Skeletal muscle cell (primary cell): Measurements from ENCODE around the gene C2orf92.

Source experiments
- DNase-seq: peaks from one replicate; pipeline ENCODE4 v3.0.0-alpha.2; 2010; ENCODE audit warnings: low read depth
- H3K4me3 ChIP-seq: 2 replicates; pipeline ENCODE4 v1.5.1; 2011; ENCODE audit warnings: low read depth, mild to moderate bottlenecking, control low read depth, low read length, moderate library complexity

The C2orf92 gene

GRCh38 chr2:97739020-97739892 lies 69.7 kb downstream of the C2orf92 start:
- DNase-seq, result no peak
- H3K4me3 ChIP-seq, result no peak overlapping the region

- no peak for DNase-seq
- no peak overlapping the region for H3K4me3 ChIP-seq
These were observed 70.4 kb downstream of the C2orf92 start for GRCh38 chr2:97739893-97740245.

DNA sequence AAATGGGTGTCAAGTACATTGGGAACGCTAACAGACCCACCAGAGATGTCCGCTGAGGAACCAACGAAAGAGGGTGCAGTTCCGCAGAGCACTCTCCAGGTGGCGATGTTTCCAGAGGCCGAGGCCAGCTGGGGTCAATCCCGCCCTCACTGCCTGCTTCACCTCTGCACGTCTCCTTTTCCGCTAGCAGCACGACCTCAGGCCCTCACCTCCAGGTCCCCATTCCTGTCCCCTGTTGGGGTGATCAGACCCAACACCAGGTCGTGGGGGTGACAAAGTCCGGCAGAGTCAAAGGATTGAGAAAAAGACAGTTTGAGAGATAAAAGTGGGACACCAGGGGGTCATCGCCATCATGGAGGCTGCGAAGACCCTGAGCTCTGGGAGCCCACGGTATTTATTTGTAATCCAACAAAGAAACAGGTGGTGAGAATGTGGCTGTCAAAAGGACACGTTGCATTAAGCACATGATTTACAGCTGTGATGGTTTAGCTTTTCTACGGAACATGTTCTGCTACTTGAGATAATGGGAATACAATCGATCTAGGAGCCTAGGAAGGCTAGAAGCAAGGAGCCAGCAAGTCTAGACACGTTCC lies 71.2 kb downstream of the C2orf92 start:
- H3K4me3 ChIP-seq, result no peak overlapping the region
- DNase-seq, result no peak

DNA sequence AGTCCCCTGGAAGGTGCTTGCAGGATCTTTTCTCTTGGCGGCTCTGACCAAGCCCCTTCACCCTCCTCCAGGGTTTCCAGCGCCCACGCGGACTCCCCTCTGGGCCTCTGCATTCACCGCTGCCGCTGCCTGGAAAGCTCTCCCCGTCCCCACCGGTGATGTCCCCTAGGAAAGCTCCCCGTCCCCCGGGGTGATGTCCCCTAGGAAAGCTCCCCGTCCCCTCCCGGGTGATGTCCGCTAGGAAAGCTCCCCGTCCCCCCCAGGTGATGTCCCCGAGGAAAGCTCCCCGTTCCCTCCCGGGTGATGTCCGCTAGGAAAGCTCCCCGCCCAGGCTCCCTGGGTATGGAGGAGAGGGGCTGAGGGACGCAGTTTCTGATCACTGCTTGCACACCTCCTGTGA lies 71.7 kb downstream of the C2orf92 start:
- DNase-seq, result no peak
- no peak overlapping the region for H3K4me3 ChIP-seq

DNA sequence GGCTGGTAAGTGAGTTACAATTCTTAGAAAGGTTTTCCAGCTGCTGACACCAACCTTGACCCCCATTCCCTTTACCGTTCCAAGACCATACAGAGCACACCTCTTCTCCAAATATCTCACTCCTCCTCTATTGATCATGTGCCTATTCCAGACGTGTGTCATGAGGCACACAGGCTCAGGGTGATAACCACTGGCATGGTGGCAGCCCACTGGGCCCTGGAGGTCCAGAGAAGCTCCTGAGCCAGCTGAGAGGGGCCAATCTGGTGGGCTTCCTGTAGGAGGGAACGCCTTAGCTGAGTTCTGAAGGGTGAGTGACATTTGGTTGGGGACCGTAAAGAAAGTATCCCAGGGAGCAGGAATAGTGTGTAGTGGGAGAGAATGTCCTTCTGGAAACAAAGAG lies 72.2 kb downstream of the C2orf92 start:
- DNase-seq, result no peak

GRCh38 chr2:97742381-97742847 lies 72.9 kb downstream of the C2orf92 start:
- H3K4me3 ChIP-seq, result no peak overlapping the region
- DNase-seq, result no peak

More for the DNA sequence above, 72.2 kb downstream of the C2orf92 start:
- H3K4me3 ChIP-seq, result no peak overlapping the region

GRCh38 chr2:97743913-97744312 lies 74.4 kb downstream of the C2orf92 start:
- H3K4me3 ChIP-seq, result no peak overlapping the region

GRCh38 chr2:97745474-97746174 lies 76.1 kb downstream of the C2orf92 start:
- H3K4me3 ChIP-seq, result no peak overlapping the region
- DNase-seq, result no peak

More at GRCh38 chr2:97743913-97744312, 74.4 kb downstream of the C2orf92 start:
- no peak for DNase-seq

GRCh38 chr2:97747285-97747684 lies 77.8 kb downstream of the C2orf92 start:
- DNase-seq, result no peak
- H3K4me3 ChIP-seq, result no peak overlapping the region

GRCh38 chr2:97747716-97748115 lies 78.2 kb downstream of the C2orf92 start:
- no peak overlapping the region for H3K4me3 ChIP-seq
- peak; percentile 23 for DNase-seq

GRCh38 chr2:97749581-97749980 lies 80.1 kb downstream of the C2orf92 start:
- DNase-seq, result no peak

DNA sequence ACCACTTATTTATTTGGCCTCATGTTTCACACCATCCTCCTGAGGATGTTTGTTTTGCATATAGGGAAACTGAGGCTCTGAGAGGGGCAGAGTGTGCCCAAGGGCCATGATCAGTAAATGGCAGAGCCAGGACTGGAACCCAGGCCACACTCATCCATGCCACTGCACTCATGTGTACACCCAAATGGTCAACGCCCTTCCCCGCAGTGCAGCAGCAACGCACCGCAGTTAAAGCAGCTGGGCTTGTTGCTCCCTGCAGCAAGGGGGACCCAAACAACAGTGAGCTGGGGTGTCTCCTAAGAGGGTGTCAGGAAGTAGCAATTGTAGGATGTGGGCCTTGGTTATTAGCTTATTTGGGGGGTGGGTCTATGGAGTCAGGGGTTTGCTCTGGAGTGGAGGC lies 80.5 kb downstream of the C2orf92 start:
- no peak for DNase-seq
- no peak overlapping the region for H3K4me3 ChIP-seq

More at GRCh38 chr2:97749581-97749980, 80.1 kb downstream of the C2orf92 start:
- no peak overlapping the region for H3K4me3 ChIP-seq

DNA sequence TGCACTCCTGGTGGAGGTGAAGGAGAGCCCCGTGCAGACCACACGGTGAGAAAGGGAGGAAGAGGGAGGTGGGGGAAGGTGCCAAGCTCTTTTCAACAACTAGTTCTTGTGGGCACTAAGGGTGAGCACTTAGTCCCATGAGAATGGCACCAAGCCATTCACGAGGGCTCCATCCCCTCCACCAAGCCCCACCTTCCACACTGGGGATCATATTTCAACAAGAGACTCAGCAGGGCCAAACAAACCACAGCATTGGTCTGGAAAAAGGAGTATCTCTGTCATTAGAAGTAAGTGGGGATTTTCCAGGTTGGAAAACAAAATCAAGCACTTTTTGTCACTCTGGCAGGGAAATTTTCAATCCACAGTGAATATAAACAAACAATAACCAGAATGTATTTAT lies 82.2 kb downstream of the C2orf92 start:
- H3K4me3 ChIP-seq, result no peak overlapping the region
- DNase-seq, result no peak
